ENCODE measurements around the gene IQCF2.

The IQCF2 gene

GRCh38 chr3:51860703-51861665 is at the start of gene IQCF2:
IQCF2 (plus strand) TSS chr3:51861615; CDS start chr3:51861667, 52 bp downstream.
- peak; percentile 41 for DNase-seq (ENCODE audit: low spot score)
- TF ChIP-seq CTCF (IDR thresholded peaks at IDR 0.05; ENCODE audit: extremely low read depth, missing control alignments): no peak

GRCh38 chr3:51813539-51813938 is 47.9 kb upstream of the IQCF2 start:
- DNase-seq (ENCODE audit: low spot score): no peak
- TF ChIP-seq CTCF (IDR thresholded peaks at IDR 0.05; ENCODE audit: extremely low read depth, missing control alignments): no peak

- no peak for TF ChIP-seq CTCF (IDR thresholded peaks at IDR 0.05; ENCODE audit: extremely low read depth, missing control alignments)
- DNase-seq (ENCODE audit: low spot score): no peak
These were observed 47.4 kb upstream of the IQCF2 start for GRCh38 chr3:51814034-51814433.

GRCh38 chr3:51815614-51816013 is 45.8 kb upstream of the IQCF2 start:
- DNase-seq (ENCODE audit: low spot score): no peak
- no peak for TF ChIP-seq CTCF (IDR thresholded peaks at IDR 0.05; ENCODE audit: extremely low read depth, missing control alignments)

- no peak for DNase-seq (ENCODE audit: low spot score)
- no peak for TF ChIP-seq CTCF (IDR thresholded peaks at IDR 0.05; ENCODE audit: extremely low read depth, missing control alignments)
These were observed 44.7 kb upstream of the IQCF2 start for GRCh38 chr3:51816723-51817122.

- DNase-seq (ENCODE audit: low spot score): no peak
- no peak for TF ChIP-seq CTCF (IDR thresholded peaks at IDR 0.05; ENCODE audit: extremely low read depth, missing control alignments)
These were observed 44.0 kb upstream of the IQCF2 start for GRCh38 chr3:51817375-51817774.

- no peak for DNase-seq (ENCODE audit: low spot score)
- no peak for TF ChIP-seq CTCF (IDR thresholded peaks at IDR 0.05; ENCODE audit: extremely low read depth, missing control alignments)
These were observed 42.3 kb upstream of the IQCF2 start for GRCh38 chr3:51819151-51819550.

All from GM20000 (cell line).